ENCODE results near the gene TTC7B. TPM values are rescaled to one million over a fixed set of nuclear protein-coding genes. Genes with fewer than 3 reads are reported as not detected.

TTC7B gene
- total and polyA plus RNA-seq, 2 experiments from 2014 or later = 7.9 to 28.6 TPM

GRCh38 chr14:90671382-90672234 is 144.6 kb downstream of the TTC7B start:
- Histone ChIP-seq H3K4me3 (no peak overlapping the region), H3K36me3 (ENCODE audit: insufficient read depth) (no peaks in the 10 kb centered on the region), H3K79me2 (replicated peaks; ENCODE audit: insufficient read depth) (no peaks in the 10 kb centered on the region), H3K27me3 (ENCODE audit: insufficient read depth) (no peaks in the 10 kb centered on the region), H3K9me2 (ENCODE audit: insufficient read depth) (peaks cover 7% of the 10 kb centered on the region; the same call in 1 of the 2 replicates), H4K20me1 (replicated peaks; ENCODE audit: insufficient read depth) (no peaks in the 10 kb centered on the region), H3K4me1 (ENCODE audit: insufficient read depth) (no peaks in the 10 kb centered on the region), H3K4me2 (no peak overlapping the region), H3F3A (replicated peaks; ENCODE audit: low read depth) (no peaks in the 10 kb centered on the region), H3K27ac (ENCODE audit: low read depth) (no peak overlapping the region), H2AFZ (no peak overlapping the region)
- Mint-ChIP-seq H3K27me3 (ENCODE audit: insufficient read depth, low read depth, poor library complexity) (no peaks in the 10 kb centered on the region), H3K27ac (no peak overlapping the region), H3K36me3 (ENCODE audit: low read depth) (peaks cover 11% of the 10 kb centered on the region; the same call in 2 of the 3 replicates), H3K4me3 (no peak overlapping the region), H3K4me1 (no peaks in the 10 kb centered on the region), H3K9me3 (no peaks in the 10 kb centered on the region; the same call in 2 of the 3 replicates)
- no peak for ATAC-seq
- DNase-seq (ENCODE audit: low spot score) = no peak
- no peak for TF ChIP-seq ZNF331 (CRISPR knock-in tag; IDR thresholded peaks at IDR 0.05; ENCODE audit: low read depth)
- TF ChIP-seq CTCF (conservative IDR thresholded peaks at IDR 0.05; ENCODE audit: low read depth in 2 of 2) = no peak
- TF ChIP-seq JUNB (IDR thresholded peaks at IDR 0.05; ENCODE audit: unreplicated experiment) = no peak
- TF ChIP-seq ZNF114 (CRISPR knock-in tag; IDR thresholded peaks at IDR 0.05) = no peak
- no peak for TF ChIP-seq NANOG (IDR thresholded peaks at IDR 0.05; ENCODE audit: borderline replicate concordance)
- TF ChIP-seq CREB1 (CRISPR knock-in tag; IDR thresholded peaks at IDR 0.05; ENCODE audit: low read depth) = no peak
- TF ChIP-seq STAT1 (IDR thresholded peaks at IDR 0.05; ENCODE audit: unreplicated experiment) = no peak
- no peak for TF ChIP-seq REST (IDR thresholded peaks at IDR 0.05; ENCODE audit: unreplicated experiment)
- TF ChIP-seq POLR2AphosphoS5 (IDR thresholded peaks at IDR 0.05; ENCODE audit: low read depth) = no peak
- TF ChIP-seq, protein P1, sequence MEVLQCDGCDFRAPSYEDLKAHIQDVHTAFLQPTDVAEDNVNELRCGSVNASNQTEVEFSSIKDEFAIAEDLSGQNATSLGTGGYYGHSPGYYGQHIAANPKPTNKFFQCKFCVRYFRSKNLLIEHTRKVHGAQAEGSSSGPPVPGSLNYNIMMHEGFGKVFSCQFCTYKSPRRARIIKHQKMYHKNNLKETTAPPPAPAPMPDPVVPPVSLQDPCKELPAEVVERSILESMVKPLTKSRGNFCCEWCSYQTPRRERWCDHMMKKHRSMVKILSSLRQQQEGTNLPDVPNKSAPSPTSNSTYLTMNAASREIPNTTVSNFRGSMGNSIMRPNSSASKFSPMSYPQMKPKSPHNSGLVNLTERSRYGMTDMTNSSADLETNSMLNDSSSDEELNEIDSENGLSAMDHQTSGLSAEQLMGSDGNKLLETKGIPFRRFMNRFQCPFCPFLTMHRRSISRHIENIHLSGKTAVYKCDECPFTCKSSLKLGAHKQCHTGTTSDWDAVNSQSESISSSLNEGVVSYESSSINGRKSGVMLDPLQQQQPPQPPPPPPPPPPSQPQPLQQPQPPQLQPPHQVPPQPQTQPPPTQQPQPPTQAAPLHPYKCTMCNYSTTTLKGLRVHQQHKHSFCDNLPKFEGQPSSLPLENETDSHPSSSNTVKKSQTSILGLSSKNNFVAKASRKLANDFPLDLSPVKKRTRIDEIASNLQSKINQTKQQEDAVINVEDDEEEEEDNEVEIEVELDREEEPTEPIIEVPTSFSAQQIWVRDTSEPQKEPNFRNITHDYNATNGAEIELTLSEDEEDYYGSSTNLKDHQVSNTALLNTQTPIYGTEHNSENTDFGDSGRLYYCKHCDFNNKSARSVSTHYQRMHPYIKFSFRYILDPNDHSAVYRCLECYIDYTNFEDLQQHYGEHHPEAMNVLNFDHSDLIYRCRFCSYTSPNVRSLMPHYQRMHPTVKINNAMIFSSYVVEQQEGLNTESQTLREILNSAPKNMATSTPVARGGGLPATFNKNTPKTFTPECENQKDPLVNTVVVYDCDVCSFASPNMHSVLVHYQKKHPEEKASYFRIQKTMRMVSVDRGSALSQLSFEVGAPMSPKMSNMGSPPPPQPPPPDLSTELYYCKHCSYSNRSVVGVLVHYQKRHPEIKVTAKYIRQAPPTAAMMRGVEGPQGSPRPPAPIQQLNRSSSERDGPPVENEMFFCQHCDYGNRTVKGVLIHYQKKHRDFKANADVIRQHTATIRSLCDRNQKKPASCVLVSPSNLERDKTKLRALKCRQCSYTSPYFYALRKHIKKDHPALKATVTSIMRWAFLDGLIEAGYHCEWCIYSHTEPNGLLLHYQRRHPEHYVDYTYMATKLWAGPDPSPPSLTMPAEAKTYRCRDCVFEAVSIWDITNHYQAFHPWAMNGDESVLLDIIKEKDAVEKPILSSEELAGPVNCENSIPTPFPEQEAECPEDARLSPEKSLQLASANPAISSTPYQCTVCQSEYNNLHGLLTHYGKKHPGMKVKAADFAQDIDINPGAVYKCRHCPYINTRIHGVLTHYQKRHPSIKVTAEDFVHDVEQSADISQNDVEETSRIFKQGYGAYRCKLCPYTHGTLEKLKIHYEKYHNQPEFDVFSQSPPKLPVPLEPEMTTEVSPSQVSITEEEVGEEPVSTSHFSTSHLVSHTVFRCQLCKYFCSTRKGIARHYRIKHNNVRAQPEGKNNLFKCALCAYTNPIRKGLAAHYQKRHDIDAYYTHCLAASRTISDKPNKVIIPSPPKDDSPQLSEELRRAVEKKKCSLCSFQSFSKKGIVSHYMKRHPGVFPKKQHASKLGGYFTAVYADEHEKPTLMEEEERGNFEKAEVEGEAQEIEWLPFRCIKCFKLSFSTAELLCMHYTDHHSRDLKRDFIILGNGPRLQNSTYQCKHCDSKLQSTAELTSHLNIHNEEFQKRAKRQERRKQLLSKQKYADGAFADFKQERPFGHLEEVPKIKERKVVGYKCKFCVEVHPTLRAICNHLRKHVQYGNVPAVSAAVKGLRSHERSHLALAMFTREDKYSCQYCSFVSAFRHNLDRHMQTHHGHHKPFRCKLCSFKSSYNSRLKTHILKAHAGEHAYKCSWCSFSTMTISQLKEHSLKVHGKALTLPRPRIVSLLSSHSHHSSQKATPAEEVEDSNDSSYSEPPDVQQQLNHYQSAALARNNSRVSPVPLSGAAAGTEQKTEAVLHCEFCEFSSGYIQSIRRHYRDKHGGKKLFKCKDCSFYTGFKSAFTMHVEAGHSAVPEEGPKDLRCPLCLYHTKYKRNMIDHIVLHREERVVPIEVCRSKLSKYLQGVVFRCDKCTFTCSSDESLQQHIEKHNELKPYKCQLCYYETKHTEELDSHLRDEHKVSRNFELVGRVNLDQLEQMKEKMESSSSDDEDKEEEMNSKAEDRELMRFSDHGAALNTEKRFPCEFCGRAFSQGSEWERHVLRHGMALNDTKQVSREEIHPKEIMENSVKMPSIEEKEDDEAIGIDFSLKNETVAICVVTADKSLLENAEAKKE (CRISPR knock-in tag; IDR thresholded peaks at IDR 0.05) = no peak
- no peak for TF ChIP-seq EZH2phosphoT487 (IDR thresholded peaks at IDR 0.05; ENCODE audit: unreplicated experiment)
- no peak for TF ChIP-seq EZH2 (IDR thresholded peaks at IDR 0.05; ENCODE audit: low read depth, unreplicated experiment)
- TF ChIP-seq, protein P2, sequence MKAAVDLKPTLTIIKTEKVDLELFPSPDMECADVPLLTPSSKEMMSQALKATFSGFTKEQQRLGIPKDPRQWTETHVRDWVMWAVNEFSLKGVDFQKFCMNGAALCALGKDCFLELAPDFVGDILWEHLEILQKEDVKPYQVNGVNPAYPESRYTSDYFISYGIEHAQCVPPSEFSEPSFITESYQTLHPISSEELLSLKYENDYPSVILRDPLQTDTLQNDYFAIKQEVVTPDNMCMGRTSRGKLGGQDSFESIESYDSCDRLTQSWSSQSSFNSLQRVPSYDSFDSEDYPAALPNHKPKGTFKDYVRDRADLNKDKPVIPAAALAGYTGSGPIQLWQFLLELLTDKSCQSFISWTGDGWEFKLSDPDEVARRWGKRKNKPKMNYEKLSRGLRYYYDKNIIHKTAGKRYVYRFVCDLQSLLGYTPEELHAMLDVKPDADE (IDR thresholded peaks at IDR 0.05) = no peak

All from GM23338 (cell line).